ENCODE data around the gene TRPM3.
"Not testable (repeated sequence)": the region's sequence is repeated elsewhere in the genome, so short reads cannot be mapped to it uniquely, and the experiment has no call there.

TRPM3 gene

GRCh38 chr9:70683841-70684240, 437.6 kb downstream of the TRPM3 start:
- in situ Hi-C loops (cut with MboI; ENCODE audit: low sequenced_read_pairs): no loop called here

GRCh38 chr9:70682298-70682697, 439.1 kb downstream of the TRPM3 start:
- in situ Hi-C loops (cut with MboI; ENCODE audit: low sequenced_read_pairs): no loop called here

GRCh38 chr9:70679845-70680244, 441.6 kb downstream of the TRPM3 start:
- in situ Hi-C loops (cut with MboI; ENCODE audit: low sequenced_read_pairs): no loop called here

GRCh38 chr9:70678153-70678552, 443.3 kb downstream of the TRPM3 start:
- in situ Hi-C loops (cut with MboI; ENCODE audit: low sequenced_read_pairs): no loop called here

GRCh38 chr9:70677055-70677735, 444.2 kb downstream of the TRPM3 start:
- in situ Hi-C loops (cut with MboI; ENCODE audit: low sequenced_read_pairs): no loop called here

GRCh38 chr9:70675868-70676370, 445.5 kb downstream of the TRPM3 start:
- in situ Hi-C loops (cut with MboI; ENCODE audit: low sequenced_read_pairs): no loop called here

- in situ Hi-C loops (cut with MboI; ENCODE audit: low sequenced_read_pairs): no loop called here
Measured at GRCh38 chr9:70673844-70674243, 447.6 kb downstream of the TRPM3 start.

GRCh38 chr9:70672161-70672649, 449.2 kb downstream of the TRPM3 start:
- in situ Hi-C loops (cut with MboI; ENCODE audit: low sequenced_read_pairs): no loop called here

- in situ Hi-C loops (cut with MboI; ENCODE audit: low sequenced_read_pairs): no loop called here
Measured at GRCh38 chr9:70668751-70669150, 452.7 kb downstream of the TRPM3 start.

- in situ Hi-C loops (cut with MboI; ENCODE audit: low sequenced_read_pairs): no loop called here
Measured at GRCh38 chr9:70658765-70659164, 462.7 kb downstream of the TRPM3 start.

- in situ Hi-C loops (cut with MboI; ENCODE audit: low sequenced_read_pairs): no loop called here
Measured at GRCh38 chr9:70656281-70656680, 465.1 kb downstream of the TRPM3 start.

- in situ Hi-C loops (cut with MboI; ENCODE audit: low sequenced_read_pairs): no loop called here
Measured at GRCh38 chr9:70654144-70654543, 467.3 kb downstream of the TRPM3 start.

GRCh38 chr9:70644627-70645026, 476.8 kb downstream of the TRPM3 start:
- in situ Hi-C loops (cut with MboI; ENCODE audit: low sequenced_read_pairs): not testable (repeated sequence)

- in situ Hi-C loops (cut with MboI; ENCODE audit: low sequenced_read_pairs): no loop called here
Measured at GRCh38 chr9:70642341-70642740, 479.1 kb downstream of the TRPM3 start.

- in situ Hi-C loops (cut with MboI; ENCODE audit: low sequenced_read_pairs): no loop called here
Measured at GRCh38 chr9:70641631-70642030, 479.8 kb downstream of the TRPM3 start.

- in situ Hi-C loops (cut with MboI; ENCODE audit: low sequenced_read_pairs): no loop called here
Measured at GRCh38 chr9:70641031-70641430, 480.4 kb downstream of the TRPM3 start.

- in situ Hi-C loops (cut with MboI; ENCODE audit: low sequenced_read_pairs): no loop called here
Measured at GRCh38 chr9:70639853-70640814, 481.3 kb downstream of the TRPM3 start.

GRCh38 chr9:70635790-70636189, 485.6 kb downstream of the TRPM3 start:
- in situ Hi-C loops (cut with MboI; ENCODE audit: low sequenced_read_pairs): no loop called here

GRCh38 chr9:70634696-70635095, 486.7 kb downstream of the TRPM3 start:
- in situ Hi-C loops (cut with MboI; ENCODE audit: low sequenced_read_pairs): no loop called here

GRCh38 chr9:70630971-70631370, 490.4 kb downstream of the TRPM3 start:
- in situ Hi-C loops (cut with MboI; ENCODE audit: low sequenced_read_pairs): no loop called here

GRCh38 chr9:70629080-70629685, 492.2 kb downstream of the TRPM3 start:
- in situ Hi-C loops (cut with MboI; ENCODE audit: low sequenced_read_pairs): not testable (repeated sequence)
